ENCODE data around the gene WDR20. TPM values are rescaled to one million over a fixed set of nuclear protein-coding genes. Genes with fewer than 3 reads are reported as not detected.
"Not testable (repeated sequence)": the region's sequence is repeated elsewhere in the genome, so short reads cannot be mapped to it uniquely, and the experiment has no call there.

Gene WDR20
- total RNA-seq, 2 experiments from 2014 or later = 13.3 to 31.0 TPM

DNA sequence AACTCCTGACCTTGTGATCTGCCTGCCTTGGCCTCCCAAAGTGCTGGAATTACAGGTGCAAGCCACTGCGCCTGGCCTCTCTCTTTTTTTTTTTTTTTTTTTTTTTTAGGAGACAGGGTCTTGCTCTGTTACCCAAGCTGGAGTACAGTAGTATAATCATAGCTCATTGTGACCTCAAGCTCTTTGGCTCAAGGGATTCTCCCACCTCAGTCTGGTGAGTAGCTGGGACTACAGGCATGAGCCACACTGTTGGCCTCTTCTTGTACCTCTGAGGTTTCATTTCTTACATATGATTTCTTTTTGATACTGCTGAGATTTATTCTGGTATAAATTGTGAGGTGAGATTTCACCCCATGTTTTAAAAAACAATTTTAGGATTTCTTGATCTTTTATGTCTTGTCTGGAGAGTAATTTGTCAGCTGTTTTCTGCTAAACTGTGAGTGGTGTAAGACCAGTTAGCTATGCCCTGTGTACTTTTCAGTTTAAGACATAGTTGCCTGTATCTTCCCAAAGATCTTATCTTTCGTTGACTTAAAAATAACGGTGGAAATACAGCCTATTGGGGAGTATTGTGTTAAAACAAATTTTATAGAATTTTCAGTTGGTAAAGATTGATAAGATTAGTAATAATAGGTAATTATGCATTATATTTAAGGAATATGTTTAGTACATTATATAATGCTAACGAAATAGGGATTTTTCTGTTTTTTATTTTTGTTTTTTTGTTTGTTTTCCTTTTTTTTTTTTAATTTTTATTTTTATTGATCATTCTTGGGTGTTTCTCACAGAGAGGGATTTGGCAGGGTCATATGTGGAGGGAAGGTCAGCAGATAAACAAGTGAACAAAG lies 31.7 kb downstream of the WDR20 start:
- Histone ChIP-seq H3K79me2 (ENCODE audit: insufficient read depth, low read depth, low read length) (peaks cover 51% of the 10 kb centered on the region; the same call in 1 of the 2 replicates), H4K20me1 (ENCODE audit: insufficient read depth, low read length) (peaks cover 3% of the 10 kb centered on the region; the same call in 1 of the 2 replicates)

DNA sequence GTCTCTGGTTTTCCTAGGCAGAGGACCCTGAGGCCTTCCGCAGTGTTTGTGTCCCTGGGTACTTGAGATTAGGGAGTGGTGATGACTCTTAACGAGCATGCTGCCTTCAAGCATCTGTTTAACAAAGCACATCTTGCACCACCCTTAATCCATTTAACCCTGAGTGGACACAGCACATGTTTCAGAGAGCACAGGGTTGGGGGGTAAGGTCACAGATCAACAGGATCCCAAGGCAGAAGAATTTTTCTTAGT lies 32.2 kb downstream of the WDR20 start:
- DNase-seq (ENCODE audit: low spot score); H2AFZ ChIP-seq (ENCODE audit: low read length); H4K20me1 ChIP-seq (ENCODE audit: insufficient read depth, low read length); H3K9me2 ChIP-seq (ENCODE audit: insufficient read depth, low read length); H3K4me2 ChIP-seq (ENCODE audit: low read length); H3K4me3 ChIP-seq (ENCODE audit: low read depth, low read length, poor library complexity, severe bottlenecking); intact Hi-C loops (cut with micrococcal nuclease; ENCODE audit: unreplicated experiment); H3K4me1 ChIP-seq (ENCODE audit: insufficient read depth, low read length, poor library complexity, severe bottlenecking); H3K27ac ChIP-seq (ENCODE audit: low read depth, low read length, poor library complexity, severe bottlenecking); CTCF ChIA-PET (ENCODE audit: unreplicated experiment); BruUV-seq (replicated peaks); H3K36me3 ChIP-seq (ENCODE audit: insufficient read depth, low read length); H3K9me3 ChIP-seq (ENCODE audit: low read length): not testable (repeated sequence)
- peaks cover 51% of the 10 kb centered on the region; the same call in 1 of the 2 replicates for H3K79me2 ChIP-seq (ENCODE audit: insufficient read depth, low read depth, low read length)
- POLR2A ChIA-PET = interaction anchor here (1.2 kb wide), 1 partner anchor 9 kb away, joined by 5 read pairs; no protein-coding TSS in a partner anchor

More for the DNA sequence above, 31.7 kb downstream of the WDR20 start:
- POLR2A ChIA-PET = interaction anchor here (0.7 to 1.2 kb wide), 2 partner anchors 10 to 13 kb away, joined by 3 to 5 read pairs; no protein-coding TSS in a partner anchor
- Histone ChIP-seq H3K27ac (ENCODE audit: low read depth, low read length, poor library complexity, severe bottlenecking) (no peak overlapping the region), H3K36me3 (ENCODE audit: insufficient read depth, low read length) (no peaks in the 10 kb centered on the region; the same call in 1 of the 2 replicates), H3K9me2 (ENCODE audit: insufficient read depth, low read length) (no peaks in the 10 kb centered on the region), H2AFZ (ENCODE audit: low read length) (no peak overlapping the region), H3K4me1 (ENCODE audit: insufficient read depth, low read length, poor library complexity, severe bottlenecking) (no peaks in the 10 kb centered on the region), H3K4me2 (ENCODE audit: low read length) (no peak overlapping the region), H3K4me3 (ENCODE audit: low read depth, low read length, poor library complexity, severe bottlenecking) (no peak overlapping the region), H3K9me3 (ENCODE audit: low read length) (no peaks in the 10 kb centered on the region; the same call in 1 of the 2 replicates)
- no TSS peak for BruUV-seq (replicated peaks)
- no peak for DNase-seq (ENCODE audit: low spot score)
- CTCF ChIA-PET (ENCODE audit: unreplicated experiment) = no interaction called here
- TF ChIP-seq, protein P1, sequence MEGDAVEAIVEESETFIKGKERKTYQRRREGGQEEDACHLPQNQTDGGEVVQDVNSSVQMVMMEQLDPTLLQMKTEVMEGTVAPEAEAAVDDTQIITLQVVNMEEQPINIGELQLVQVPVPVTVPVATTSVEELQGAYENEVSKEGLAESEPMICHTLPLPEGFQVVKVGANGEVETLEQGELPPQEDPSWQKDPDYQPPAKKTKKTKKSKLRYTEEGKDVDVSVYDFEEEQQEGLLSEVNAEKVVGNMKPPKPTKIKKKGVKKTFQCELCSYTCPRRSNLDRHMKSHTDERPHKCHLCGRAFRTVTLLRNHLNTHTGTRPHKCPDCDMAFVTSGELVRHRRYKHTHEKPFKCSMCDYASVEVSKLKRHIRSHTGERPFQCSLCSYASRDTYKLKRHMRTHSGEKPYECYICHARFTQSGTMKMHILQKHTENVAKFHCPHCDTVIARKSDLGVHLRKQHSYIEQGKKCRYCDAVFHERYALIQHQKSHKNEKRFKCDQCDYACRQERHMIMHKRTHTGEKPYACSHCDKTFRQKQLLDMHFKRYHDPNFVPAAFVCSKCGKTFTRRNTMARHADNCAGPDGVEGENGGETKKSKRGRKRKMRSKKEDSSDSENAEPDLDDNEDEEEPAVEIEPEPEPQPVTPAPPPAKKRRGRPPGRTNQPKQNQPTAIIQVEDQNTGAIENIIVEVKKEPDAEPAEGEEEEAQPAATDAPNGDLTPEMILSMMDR (conservative IDR thresholded peaks at IDR 0.05; ENCODE audit: low read length) = no peak
- no peak for TF ChIP-seq EZH2phosphoT487 (IDR thresholded peaks at IDR 0.05; ENCODE audit: borderline replicate concordance, low read depth, low read length)
- intact Hi-C loops (cut with micrococcal nuclease; ENCODE audit: unreplicated experiment) = no loop called here

DNA sequence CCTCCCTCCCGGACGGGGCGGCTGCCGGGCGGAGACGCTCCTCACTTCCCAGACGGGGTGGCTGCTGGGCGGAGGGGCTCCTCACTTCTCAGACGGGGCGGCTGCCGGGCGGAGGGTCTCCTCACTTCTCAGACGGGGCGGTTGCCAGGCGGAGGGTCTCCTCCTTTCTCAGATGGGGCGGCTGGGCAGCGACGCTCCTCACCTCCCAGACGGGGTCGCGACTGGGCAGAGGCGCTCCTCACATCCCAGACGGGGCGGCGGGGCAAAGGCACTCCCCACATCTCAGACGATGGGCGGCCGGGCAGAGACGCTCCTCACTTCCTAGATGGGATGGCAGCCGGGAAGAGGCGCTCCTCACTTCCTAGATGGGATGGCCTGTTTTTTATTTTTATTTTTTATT lies 33.0 kb downstream of the WDR20 start:
- H3K4me1 ChIP-seq (ENCODE audit: insufficient read depth, low read length, poor library complexity, severe bottlenecking); DNase-seq (ENCODE audit: low spot score); H3K9me2 ChIP-seq (ENCODE audit: insufficient read depth, low read length); H3K9me3 ChIP-seq (ENCODE audit: low read length); H2AFZ ChIP-seq (ENCODE audit: low read length); intact Hi-C loops (cut with micrococcal nuclease; ENCODE audit: unreplicated experiment); BruUV-seq (replicated peaks); H3K36me3 ChIP-seq (ENCODE audit: insufficient read depth, low read length); H4K20me1 ChIP-seq (ENCODE audit: insufficient read depth, low read length); H3K4me3 ChIP-seq (ENCODE audit: low read depth, low read length, poor library complexity, severe bottlenecking); H3K27ac ChIP-seq (ENCODE audit: low read depth, low read length, poor library complexity, severe bottlenecking); CTCF ChIA-PET (ENCODE audit: unreplicated experiment); H3K4me2 ChIP-seq (ENCODE audit: low read length); POLR2A ChIA-PET: not testable (repeated sequence)
- H3K79me2 ChIP-seq (ENCODE audit: insufficient read depth, low read depth, low read length) = peaks cover 47% of the 10 kb centered on the region; the same call in 1 of the 2 replicates
